ENCODE measurements around the gene NRCAM. TPM values are rescaled to one million over a fixed set of nuclear protein-coding genes. Genes with fewer than 3 reads are reported as not detected.

NRCAM gene
- total RNA-seq, 4 donors from 2014 or later = 0.77 to 30.3 (median 2.0) TPM; not detected in 1

- H3K4me3 ChIP-seq = no peak overlapping the region
- no peaks in the 10 kb centered on the region for H3K27me3 ChIP-seq
- H3K9me3 ChIP-seq = no peaks in the 10 kb centered on the region
- TF ChIP-seq, protein P1, sequence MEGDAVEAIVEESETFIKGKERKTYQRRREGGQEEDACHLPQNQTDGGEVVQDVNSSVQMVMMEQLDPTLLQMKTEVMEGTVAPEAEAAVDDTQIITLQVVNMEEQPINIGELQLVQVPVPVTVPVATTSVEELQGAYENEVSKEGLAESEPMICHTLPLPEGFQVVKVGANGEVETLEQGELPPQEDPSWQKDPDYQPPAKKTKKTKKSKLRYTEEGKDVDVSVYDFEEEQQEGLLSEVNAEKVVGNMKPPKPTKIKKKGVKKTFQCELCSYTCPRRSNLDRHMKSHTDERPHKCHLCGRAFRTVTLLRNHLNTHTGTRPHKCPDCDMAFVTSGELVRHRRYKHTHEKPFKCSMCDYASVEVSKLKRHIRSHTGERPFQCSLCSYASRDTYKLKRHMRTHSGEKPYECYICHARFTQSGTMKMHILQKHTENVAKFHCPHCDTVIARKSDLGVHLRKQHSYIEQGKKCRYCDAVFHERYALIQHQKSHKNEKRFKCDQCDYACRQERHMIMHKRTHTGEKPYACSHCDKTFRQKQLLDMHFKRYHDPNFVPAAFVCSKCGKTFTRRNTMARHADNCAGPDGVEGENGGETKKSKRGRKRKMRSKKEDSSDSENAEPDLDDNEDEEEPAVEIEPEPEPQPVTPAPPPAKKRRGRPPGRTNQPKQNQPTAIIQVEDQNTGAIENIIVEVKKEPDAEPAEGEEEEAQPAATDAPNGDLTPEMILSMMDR (IDR thresholded peaks at IDR 0.05) = no peak
- no peak for TF ChIP-seq POLR2A (IDR thresholded peaks at IDR 0.05)
- no peak for DNase-seq
- H3K27ac ChIP-seq = no peak overlapping the region
- intact Hi-C loops (cut with DNase I; ENCODE audit: low total_unique reads) = no loop called here
- H3K36me3 ChIP-seq = no peaks in the 10 kb centered on the region
- H3K4me1 ChIP-seq = no peaks in the 10 kb centered on the region
Observed at GRCh38 chr7:108170251-108170650, 286.0 kb downstream of the NRCAM start.

DNA sequence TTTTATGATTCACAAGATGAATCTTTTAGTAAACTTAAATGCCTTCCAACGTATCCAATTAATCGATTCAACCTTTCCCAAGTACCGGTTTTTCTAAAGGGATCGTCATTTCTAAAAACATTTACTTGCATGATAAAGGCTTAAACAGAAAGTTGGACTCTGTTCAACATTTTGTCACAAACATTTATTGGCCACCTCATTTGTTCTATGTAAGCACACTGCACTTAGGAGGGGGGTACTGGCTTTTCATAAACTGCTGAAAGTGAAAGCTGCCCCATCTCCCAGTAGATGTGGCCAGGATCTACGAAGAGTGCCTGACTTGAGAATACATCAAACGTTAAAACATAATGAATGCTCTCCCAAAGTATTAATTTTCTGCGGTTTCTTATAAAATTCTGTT lies 288.8 kb downstream of the NRCAM start:
- Histone ChIP-seq H3K4me3 (no peak overlapping the region), H3K4me1 (no peaks in the 10 kb centered on the region), H3K36me3 (no peaks in the 10 kb centered on the region), H3K27me3 (no peaks in the 10 kb centered on the region), H3K27ac (no peak overlapping the region), H3K9me3 (no peaks in the 10 kb centered on the region)
- no peak for DNase-seq
- TF ChIP-seq, protein P1 (IDR thresholded peaks at IDR 0.05) = no peak
- no peak for TF ChIP-seq POLR2A (IDR thresholded peaks at IDR 0.05)
- intact Hi-C loops (cut with DNase I; ENCODE audit: low total_unique reads) = no loop called here

GRCh38 chr7:108166687-108167086 lies 289.5 kb downstream of the NRCAM start:
- intact Hi-C loops (cut with DNase I; ENCODE audit: low total_unique reads) = no loop called here
- H3K36me3 ChIP-seq = no peaks in the 10 kb centered on the region
- H3K4me3 ChIP-seq = no peak overlapping the region
- H3K27me3 ChIP-seq = no peaks in the 10 kb centered on the region
- no peaks in the 10 kb centered on the region for H3K9me3 ChIP-seq
- DNase-seq = no peak
- no peaks in the 10 kb centered on the region for H3K4me1 ChIP-seq
- TF ChIP-seq, protein P1 (IDR thresholded peaks at IDR 0.05) = no peak
- no peak for TF ChIP-seq POLR2A (IDR thresholded peaks at IDR 0.05)
- no peak overlapping the region for H3K27ac ChIP-seq

- Histone ChIP-seq H3K27ac (no peak overlapping the region), H3K4me1 (no peaks in the 10 kb centered on the region), H3K27me3 (no peaks in the 10 kb centered on the region), H3K36me3 (no peaks in the 10 kb centered on the region), H3K9me3 (no peaks in the 10 kb centered on the region), H3K4me3 (no peak overlapping the region)
- no peak for TF ChIP-seq POLR2A (IDR thresholded peaks at IDR 0.05)
- TF ChIP-seq, protein P1 (IDR thresholded peaks at IDR 0.05) = no peak
- intact Hi-C loops (cut with DNase I; ENCODE audit: low total_unique reads) = no loop called here
- no peak for DNase-seq
Observed at GRCh38 chr7:108165723-108166122, 290.5 kb downstream of the NRCAM start.

GRCh38 chr7:108164946-108165345 lies 291.3 kb downstream of the NRCAM start:
- H3K27ac ChIP-seq = no peak overlapping the region
- no peaks in the 10 kb centered on the region for H3K27me3 ChIP-seq
- TF ChIP-seq POLR2A (IDR thresholded peaks at IDR 0.05) = no peak
- TF ChIP-seq, protein P1 (IDR thresholded peaks at IDR 0.05) = no peak
- no peak overlapping the region for H3K4me3 ChIP-seq
- H3K9me3 ChIP-seq = no peaks in the 10 kb centered on the region
- no peak for DNase-seq
- H3K36me3 ChIP-seq = no peaks in the 10 kb centered on the region
- no peaks in the 10 kb centered on the region for H3K4me1 ChIP-seq
- intact Hi-C loops (cut with DNase I; ENCODE audit: low total_unique reads) = no loop called here
